ENCODE results near the gene MYCN. TPM values are rescaled to one million over a fixed set of nuclear protein-coding genes. Genes with fewer than 3 reads are reported as not detected.

MYCN gene
- total and polyA plus RNA-seq, 2 of the 13 experiments (the other 11 are each of a cell fraction or from before 2014, with no cell fraction given), result not detected

DNA sequence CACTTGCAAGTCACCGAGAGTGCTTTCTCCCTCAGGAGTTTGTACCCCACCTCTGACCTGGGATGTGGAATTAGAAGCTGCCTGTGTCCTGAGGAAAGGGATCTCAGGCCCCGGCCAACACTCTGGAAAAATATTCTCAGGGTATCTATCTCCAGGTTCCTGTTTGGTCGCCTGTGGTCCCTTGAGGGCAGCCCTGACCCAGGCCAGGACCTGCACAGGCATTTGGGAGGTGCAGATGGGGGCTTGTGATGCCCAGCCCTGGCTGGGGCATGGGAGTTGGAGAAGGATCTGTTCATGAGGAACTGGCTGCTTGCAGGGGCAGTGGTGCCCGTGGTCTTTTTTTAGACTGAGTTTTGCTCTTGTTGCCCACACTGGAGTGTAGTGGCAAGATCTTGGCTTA lies 46.3 kb downstream of the MYCN start:
- intact Hi-C loops (cut with micrococcal nuclease; ENCODE audit: unreplicated experiment), result loop anchor here (2.0 kb wide), 1 partner anchor 532 kb away; no protein-coding TSS in a partner anchor
- peaks cover 2 to 26% of the 10 kb centered on the region in 2 experiments; a peak in 4 of 5 replicates for H3K27me3 ChIP-seq (ENCODE audit: control insufficient read depth in 1 of 2, insufficient read depth in 2 of 2, low read length in 2 of 2)
- CTCF ChIA-PET (ENCODE audit: low intra/inter-chr PET ratio, low total read pairs), result no interaction called here

More for the DNA sequence above, 46.3 kb downstream of the MYCN start:
- no TSS peak for BruUV-seq (replicated peaks)
- Histone ChIP-seq H3K36me3 (replicated peaks in 1 of 2; ENCODE audit: control insufficient read depth in 1 of 2, insufficient read depth in 2 of 2, low read length in 2 of 2) (no peaks in the 10 kb centered on the region), H3K79me2 (ENCODE audit: insufficient read depth, low read length) (no peaks in the 10 kb centered on the region), H3K4me1 (ENCODE audit: insufficient read depth, low read length) (peaks cover 6% of the 10 kb centered on the region), H2AFZ (ENCODE audit: low read length) (no peak overlapping the region), H3K9me3 (ENCODE audit: low read length) (no peaks in the 10 kb centered on the region), H3K4me2 (ENCODE audit: low read depth, low read length) (no peak overlapping the region), H3K9ac (ENCODE audit: insufficient read depth, low read depth, low read length) (no peak overlapping the region), H4K20me1 (ENCODE audit: insufficient read depth, low read length) (no peaks in the 10 kb centered on the region), H3K27ac (ENCODE audit: extremely low read length, insufficient read depth, low read length) (no peak overlapping the region), H3K4me3 (replicated peaks in 1 of 3; ENCODE audit: insufficient read depth in 1 of 3, low read depth in 2 of 3, low read length in 3 of 3) (no peak overlapping the region)
- ATAC-seq (no peak), DNase-seq (ENCODE audit: low spot score) (no peak), FAIRE-seq (no peak)
- TF ChIP-seq ZNF546 (CRISPR knock-in tag; conservative IDR thresholded peaks at IDR 0.05), result no peak
- TF ChIP-seq SP140L (CRISPR knock-in tag; IDR thresholded peaks at IDR 0.05; ENCODE audit: borderline replicate concordance), result no peak
- TF ChIP-seq SIN3A (IDR thresholded peaks at IDR 0.05; ENCODE audit: borderline replicate concordance, low read depth, low read length), result no peak
- no peak for TF ChIP-seq DDIT3 (CRISPR knock-in tag; IDR thresholded peaks at IDR 0.05)
- TF ChIP-seq, protein P1, sequence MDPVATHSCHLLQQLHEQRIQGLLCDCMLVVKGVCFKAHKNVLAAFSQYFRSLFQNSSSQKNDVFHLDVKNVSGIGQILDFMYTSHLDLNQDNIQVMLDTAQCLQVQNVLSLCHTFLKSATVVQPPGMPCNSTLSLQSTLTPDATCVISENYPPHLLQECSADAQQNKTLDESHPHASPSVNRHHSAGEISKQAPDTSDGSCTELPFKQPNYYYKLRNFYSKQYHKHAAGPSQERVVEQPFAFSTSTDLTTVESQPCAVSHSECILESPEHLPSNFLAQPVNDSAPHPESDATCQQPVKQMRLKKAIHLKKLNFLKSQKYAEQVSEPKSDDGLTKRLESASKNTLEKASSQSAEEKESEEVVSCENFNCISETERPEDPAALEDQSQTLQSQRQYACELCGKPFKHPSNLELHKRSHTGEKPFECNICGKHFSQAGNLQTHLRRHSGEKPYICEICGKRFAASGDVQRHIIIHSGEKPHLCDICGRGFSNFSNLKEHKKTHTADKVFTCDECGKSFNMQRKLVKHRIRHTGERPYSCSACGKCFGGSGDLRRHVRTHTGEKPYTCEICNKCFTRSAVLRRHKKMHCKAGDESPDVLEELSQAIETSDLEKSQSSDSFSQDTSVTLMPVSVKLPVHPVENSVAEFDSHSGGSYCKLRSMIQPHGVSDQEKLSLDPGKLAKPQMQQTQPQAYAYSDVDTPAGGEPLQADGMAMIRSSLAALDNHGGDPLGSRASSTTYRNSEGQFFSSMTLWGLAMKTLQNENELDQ (CRISPR knock-in tag; IDR thresholded peaks at IDR 0.05; ENCODE audit: borderline replicate concordance), result no peak
- TF ChIP-seq, protein P2, sequence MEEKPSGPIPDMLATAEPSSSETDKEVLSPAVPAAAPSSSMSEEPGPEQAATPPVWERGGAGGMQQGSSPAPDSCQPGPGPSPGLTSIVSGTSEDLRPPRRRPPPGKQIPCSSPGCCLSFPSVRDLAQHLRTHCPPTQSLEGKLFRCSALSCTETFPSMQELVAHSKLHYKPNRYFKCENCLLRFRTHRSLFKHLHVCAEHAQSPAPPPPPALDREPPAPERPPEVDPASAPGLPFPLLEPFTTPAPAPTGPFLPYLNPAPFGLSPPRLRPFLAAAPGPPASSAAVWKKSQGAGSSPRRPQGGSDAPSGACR (CRISPR knock-in tag; IDR thresholded peaks at IDR 0.05), result no peak
- no peak for TF ChIP-seq EEA1 (CRISPR knock-in tag; IDR thresholded peaks at IDR 0.05; ENCODE audit: borderline replicate concordance)
- POLR2A ChIA-PET, result no interaction called here
- in situ Hi-C loops (cut with HindIII; ENCODE audit: extremely low pct_ligation_motif_present, low pct_unique_long_range_greater_than_20kb), result no loop called here
- 55% methylated on average over 4 of the region's 4 CpGs for WGBS (ENCODE audit: low lambda C conversion rate)

Measured in HepG2 (cell line).